Nucleus accumbens (tissue), 56 donors: ENCODE measurements around the gene KRTAP10-10.
"Not testable (repeated sequence)": the region's sequence is repeated elsewhere in the genome, so short reads cannot be mapped to it uniquely, and the experiment has no call there.

Source experiments
- DNase-seq, 56 donors: peaks; one replicate each; lab custom pipeline; 2025; lab: John Stamatoyannopoulos, UW

The KRTAP10-10 gene

GRCh38 chr21:44601596-44602462 is 35.3 kb upstream of the KRTAP10-10 start:
- DNase-seq: no peak

GRCh38 chr21:44602463-44602850 is 34.7 kb upstream of the KRTAP10-10 start:
- DNase-seq: no peak

- no peak for DNase-seq
Measured at GRCh38 chr21:44603109-44603875, 33.9 kb upstream of the KRTAP10-10 start.

- DNase-seq: no peak
Measured at GRCh38 chr21:44603911-44604310, 33.2 kb upstream of the KRTAP10-10 start.

GRCh38 chr21:44606495-44606894 is 30.7 kb upstream of the KRTAP10-10 start:
- DNase-seq: no peak

- DNase-seq: no peak
Measured at GRCh38 chr21:44609193-44609592, 28.0 kb upstream of the KRTAP10-10 start.

GRCh38 chr21:44610157-44610843 is 26.9 kb upstream of the KRTAP10-10 start:
- DNase-seq: not testable (repeated sequence)

- no peak for DNase-seq
Measured at GRCh38 chr21:44611551-44611950, 25.6 kb upstream of the KRTAP10-10 start.

GRCh38 chr21:44612029-44612486 is 25.1 kb upstream of the KRTAP10-10 start, which contains the start of gene KRTAP10-8:
Gene KRTAP10-8, plus strand, starts transcription at chr21:44612079. Its CDS starts 22 bp downstream, at chr21:44612101.
- no peak for DNase-seq

- DNase-seq: no peak
Measured at GRCh38 chr21:44612669-44613229, 24.4 kb upstream of the KRTAP10-10 start.

- DNase-seq: no peak
Measured at GRCh38 chr21:44613386-44614155, 23.6 kb upstream of the KRTAP10-10 start.

- DNase-seq: no peak
Measured at GRCh38 chr21:44614161-44614631, 23.0 kb upstream of the KRTAP10-10 start.

- DNase-seq: no peak
Measured at GRCh38 chr21:44614961-44615391, 22.2 kb upstream of the KRTAP10-10 start.

GRCh38 chr21:44615466-44615865 is 21.7 kb upstream of the KRTAP10-10 start:
- DNase-seq: no peak

- no peak for DNase-seq
Measured at GRCh38 chr21:44615911-44616590, 21.1 kb upstream of the KRTAP10-10 start.

- DNase-seq: no peak
Measured at GRCh38 chr21:44616591-44616926, 20.6 kb upstream of the KRTAP10-10 start.

GRCh38 chr21:44617071-44617501 is 20.1 kb upstream of the KRTAP10-10 start:
- no peak for DNase-seq

GRCh38 chr21:44618504-44618903 is 18.7 kb upstream of the KRTAP10-10 start:
- DNase-seq: peak in 1 of 56 donors; percentile 4

GRCh38 chr21:44618909-44619308 is 18.2 kb upstream of the KRTAP10-10 start:
- no peak for DNase-seq
